SU-DHL-6 (cell line): Measurements from ENCODE around the gene DNAJC27.

ENCODE experiments used
- H2AFZ ChIP-seq: fragments of 200-600 bp; sonication (generic); 2 replicates; pipeline ENCODE4 v1.6.1; 2014; ENCODE audit warnings: low read depth, mild to moderate bottlenecking, moderate library complexity, mixed read lengths, antibody characterized with exemption, low read length; ENCODE audit not compliant: severe bottlenecking
- H3F3A ChIP-seq: fragments of 200-600 bp; shearing (Covaris generic); 2 replicates; pipeline ENCODE4 v1.6.0; 2016; ENCODE audit warnings: antibody characterized with exemption, mild to moderate bottlenecking; ENCODE audit not compliant: insufficient read depth
- H3K27ac ChIP-seq: fragments of 200-600 bp; sonication (generic); 2 replicates; pipeline ENCODE4 v1.5.1; 2016; ENCODE audit warnings: low read depth, mild to moderate bottlenecking, low read length, moderate library complexity, mixed read lengths
- H3K27me3 ChIP-seq: fragments of 200-600 bp; sonication (generic), shearing (Covaris generic); 2 replicates; pipeline ENCODE4 v1.6.0; 2014; ENCODE audit warnings: mild to moderate bottlenecking, low read length
- H3K36me3 ChIP-seq: fragments of 200-600 bp; sonication (generic); 2 replicates; pipeline ENCODE4 v1.6.1; 2014; ENCODE audit warnings: mild to moderate bottlenecking, low read length, mixed read lengths
- H3K4me2 ChIP-seq: fragments of 300-600, 200-600 bp; shearing (Covaris generic), sonication (generic); 2 replicates; pipeline ENCODE4 v1.6.0; 2014; ENCODE audit warnings: low read length, low read depth, mild to moderate bottlenecking; ENCODE audit not compliant: poor library complexity, severe bottlenecking
- H3K4me3 ChIP-seq: fragments of 200-600 bp; sonication (generic); 2 replicates; pipeline ENCODE4 v1.5.1; 2014; ENCODE audit warnings: antibody characterized with exemption, low read length, mild to moderate bottlenecking, mixed read lengths; ENCODE audit not compliant: insufficient read depth, poor library complexity, severe bottlenecking
- H3K79me2 ChIP-seq: fragments of 200-600 bp; sonication (generic); 2 replicates; pipeline ENCODE4 v1.6.1; 2014; ENCODE audit warnings: mild to moderate bottlenecking, low read length, moderate library complexity; ENCODE audit not compliant: insufficient read depth
- H3K9ac ChIP-seq: fragments of 200-600 bp; sonication (generic); 2 replicates; pipeline ENCODE4 v1.7.0; 2014; ENCODE audit warnings: mild to moderate bottlenecking, low read length
- H3K9me2 ChIP-seq: fragments of 200-600 bp; sonication (generic); replicated peaks from 2 replicates; pipeline ENCODE4 v1.6.1; 2014; ENCODE audit warnings: low read length; ENCODE audit not compliant: insufficient read depth
- H3K9me3 ChIP-seq: fragments of 200-600 bp; sonication (generic); 2 replicates; pipeline ENCODE4 v1.6.1; 2014; ENCODE audit warnings: low read length, mixed read lengths; ENCODE audit not compliant: insufficient read depth
- H4K20me1 ChIP-seq: fragments of 200-600 bp; sonication (generic); 2 replicates; pipeline ENCODE4 v1.6.1; 2014; ENCODE audit warnings: low read depth, mild to moderate bottlenecking, antibody characterized with exemption, low read length, moderate library complexity, mixed read lengths
- CTCF ChIP-seq: fragments of 200-600 bp; sonication (generic); IDR thresholded peaks from one replicate; pipeline ENCODE4 v1.5.1; 2017; ENCODE audit warnings: antibody characterized with exemption, mild to moderate bottlenecking, low read length, moderate library complexity; ENCODE audit not compliant: insufficient read depth, poor library complexity, severe bottlenecking
- EZH2phosphoT487 ChIP-seq: fragments of 200-600 bp; sonication (generic), shearing (Covaris generic); conservative IDR thresholded peaks from 2 replicates; pipeline ENCODE4 v1.6.1; 2018; ENCODE audit warnings: mild to moderate bottlenecking, antibody characterized with exemption, low read length, moderate library complexity, mixed read lengths

DNAJC27 gene

GRCh38 chr2:24955232-24955631, 16.5 kb downstream of the DNAJC27 start:
- no peak for TF ChIP-seq EZH2phosphoT487
- no peak for TF ChIP-seq CTCF
- no peak overlapping the region for H3K27ac ChIP-seq
- no peaks in the 10 kb centered on the region for H3K9me2 ChIP-seq
- H3K9me3 ChIP-seq: peaks cover 9% of the 10 kb centered on the region; the same call in 1 of the 2 replicates
- no peak overlapping the region for H3K9ac ChIP-seq
- peaks cover 26% of the 10 kb centered on the region for H3K36me3 ChIP-seq
- no peaks in the 10 kb centered on the region for H3F3A ChIP-seq
- H3K79me2 ChIP-seq: no peaks in the 10 kb centered on the region
- H4K20me1 ChIP-seq: no peaks in the 10 kb centered on the region
- no peaks in the 10 kb centered on the region for H3K27me3 ChIP-seq
- H3K4me3 ChIP-seq: no peak overlapping the region
- H3K4me2 ChIP-seq: no peak overlapping the region
- H2AFZ ChIP-seq: no peak overlapping the region

- H3K27me3 ChIP-seq: no peaks in the 10 kb centered on the region
- TF ChIP-seq CTCF (no peak), EZH2phosphoT487 (no peak)
- no peak overlapping the region for H3K9ac ChIP-seq
- H3K36me3 ChIP-seq: peaks cover 7% of the 10 kb centered on the region
- no peaks in the 10 kb centered on the region for H4K20me1 ChIP-seq
- no peak overlapping the region for H2AFZ ChIP-seq
- no peaks in the 10 kb centered on the region for H3F3A ChIP-seq
- H3K79me2 ChIP-seq: no peaks in the 10 kb centered on the region
- H3K9me2 ChIP-seq: no peaks in the 10 kb centered on the region
- no peak overlapping the region for H3K4me3 ChIP-seq
- peaks cover 1% of the 10 kb centered on the region; the same call in 1 of the 2 replicates for H3K9me3 ChIP-seq
- H3K27ac ChIP-seq: no peak overlapping the region
- no peak overlapping the region for H3K4me2 ChIP-seq
These were observed 21.7 kb downstream of the DNAJC27 start for GRCh38 chr2:24950102-24950501.

GRCh38 chr2:24948506-24948905, 23.2 kb downstream of the DNAJC27 start:
- H3K27me3 ChIP-seq: no peaks in the 10 kb centered on the region
- no peak overlapping the region for H3K27ac ChIP-seq
- H3K9me2 ChIP-seq: no peaks in the 10 kb centered on the region
- no peaks in the 10 kb centered on the region for H4K20me1 ChIP-seq
- H3K9ac ChIP-seq: no peak overlapping the region
- no peak overlapping the region for H3K4me3 ChIP-seq
- H3K9me3 ChIP-seq: no peaks in the 10 kb centered on the region
- H3K36me3 ChIP-seq: peaks cover 3% of the 10 kb centered on the region; the same call in 1 of the 2 replicates
- no peak overlapping the region for H2AFZ ChIP-seq
- no peak for TF ChIP-seq EZH2phosphoT487
- no peak for TF ChIP-seq CTCF
- no peak overlapping the region for H3K4me2 ChIP-seq
- no peaks in the 10 kb centered on the region for H3F3A ChIP-seq
- no peaks in the 10 kb centered on the region for H3K79me2 ChIP-seq
